ENCODE results near the gene GUSB. TPM values are rescaled to one million over a fixed set of nuclear protein-coding genes. Genes with fewer than 3 reads are reported as not detected.

GUSB gene
- polyA plus RNA-seq, 1 of the 3 experiments (the other 2 are of a cell fraction) = 96.9 TPM

DNA sequence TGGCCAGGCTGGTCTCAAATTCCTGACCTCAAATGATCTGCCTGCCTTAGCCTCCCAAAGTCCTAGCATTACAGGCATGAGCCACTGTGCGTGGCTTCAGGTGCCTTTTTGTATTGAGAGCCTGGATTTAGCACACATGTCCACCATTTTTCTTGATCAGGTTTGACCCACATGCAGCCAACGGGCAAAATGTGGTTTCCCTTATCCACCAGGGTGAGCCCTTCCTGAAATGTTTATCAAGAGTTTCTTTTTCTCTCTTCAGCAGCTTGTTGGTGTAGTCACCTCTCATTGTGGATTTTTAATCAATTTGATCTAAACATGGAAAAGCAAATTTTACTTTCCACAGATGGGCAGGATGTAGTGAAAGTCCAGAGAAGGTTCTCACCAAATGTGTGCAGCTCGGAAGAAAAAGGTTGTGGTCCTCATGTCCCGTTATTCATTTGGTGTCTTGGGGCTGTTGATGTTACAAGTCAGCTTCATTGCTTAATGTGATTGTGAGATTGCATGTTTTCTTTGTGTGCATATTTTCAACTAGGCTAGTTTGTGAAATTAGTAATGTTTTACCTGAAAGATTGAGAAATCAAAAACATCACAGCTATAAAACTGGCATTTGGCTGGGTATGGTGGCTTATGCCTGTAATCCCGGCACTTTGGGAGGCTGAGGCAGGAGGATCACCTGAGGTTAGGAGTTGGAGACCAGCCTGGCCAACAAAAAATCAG, 28.9 kb downstream of the GUSB start:
- no peak overlapping the region for H3K4me3 ChIP-seq (ENCODE audit: low read depth in 2 of 2, low read length in 1 of 2)
- no peaks in the 10 kb centered on the region for H3K9me2 ChIP-seq
- ChIA-PET POLR2A (no interaction called here), CTCF (interaction anchor here (0.6 kb wide), 1 partner anchor 167 kb away, joined by 3 read pairs; no protein-coding TSS in a partner anchor)
- H3K27ac ChIP-seq (ENCODE audit: low read depth in 2 of 2, low read length in 1 of 2) = no peak overlapping the region
- H3K4me2 ChIP-seq = no peak overlapping the region
- TF ChIP-seq TCF12 (IDR thresholded peaks at IDR 0.05) = no peak
- TF ChIP-seq, protein P1, sequence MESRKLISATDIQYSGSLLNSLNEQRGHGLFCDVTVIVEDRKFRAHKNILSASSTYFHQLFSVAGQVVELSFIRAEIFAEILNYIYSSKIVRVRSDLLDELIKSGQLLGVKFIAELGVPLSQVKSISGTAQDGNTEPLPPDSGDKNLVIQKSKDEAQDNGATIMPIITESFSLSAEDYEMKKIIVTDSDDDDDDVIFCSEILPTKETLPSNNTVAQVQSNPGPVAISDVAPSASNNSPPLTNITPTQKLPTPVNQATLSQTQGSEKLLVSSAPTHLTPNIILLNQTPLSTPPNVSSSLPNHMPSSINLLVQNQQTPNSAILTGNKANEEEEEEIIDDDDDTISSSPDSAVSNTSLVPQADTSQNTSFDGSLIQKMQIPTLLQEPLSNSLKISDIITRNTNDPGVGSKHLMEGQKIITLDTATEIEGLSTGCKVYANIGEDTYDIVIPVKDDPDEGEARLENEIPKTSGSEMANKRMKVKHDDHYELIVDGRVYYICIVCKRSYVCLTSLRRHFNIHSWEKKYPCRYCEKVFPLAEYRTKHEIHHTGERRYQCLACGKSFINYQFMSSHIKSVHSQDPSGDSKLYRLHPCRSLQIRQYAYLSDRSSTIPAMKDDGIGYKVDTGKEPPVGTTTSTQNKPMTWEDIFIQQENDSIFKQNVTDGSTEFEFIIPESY (IDR thresholded peaks at IDR 0.05; ENCODE audit: borderline replicate concordance, low read depth) = no peak
- H4K20me1 ChIP-seq (ENCODE audit: insufficient read depth) = no peaks in the 10 kb centered on the region
- no peak overlapping the region for H3K9ac ChIP-seq
- H3F3A ChIP-seq (replicated peaks; ENCODE audit: insufficient read depth) = no peaks in the 10 kb centered on the region
- H3K27me3 ChIP-seq (ENCODE audit: insufficient read depth) = no peaks in the 10 kb centered on the region
- H3K36me3 ChIP-seq (replicated peaks in 1 of 2; ENCODE audit: control insufficient read depth in 1 of 2, insufficient read depth in 2 of 2, low read length in 1 of 2) = peaks cover 29 to 30% of the 10 kb centered on the region in 2 experiments
- H2AFZ ChIP-seq (ENCODE audit: low read depth) = no peak overlapping the region
- 96% methylated on average over 5 of the region's 5 CpGs for WGBS (ENCODE audit: low lambda C conversion rate)
- no peak for DNase-seq
- H3K4me1 ChIP-seq (ENCODE audit: control insufficient read depth in 1 of 2, insufficient read depth in 2 of 2, low read depth in 1 of 2, low read length in 1 of 2) = no peaks in the 10 kb centered on the region
- H3K79me2 ChIP-seq (ENCODE audit: insufficient read depth) = 0 out of 2 replicates have a peak, but pooled peaks cover 3% of the 10 kb centered on the region
- H3K9me3 ChIP-seq = no peaks in the 10 kb centered on the region

DNA sequence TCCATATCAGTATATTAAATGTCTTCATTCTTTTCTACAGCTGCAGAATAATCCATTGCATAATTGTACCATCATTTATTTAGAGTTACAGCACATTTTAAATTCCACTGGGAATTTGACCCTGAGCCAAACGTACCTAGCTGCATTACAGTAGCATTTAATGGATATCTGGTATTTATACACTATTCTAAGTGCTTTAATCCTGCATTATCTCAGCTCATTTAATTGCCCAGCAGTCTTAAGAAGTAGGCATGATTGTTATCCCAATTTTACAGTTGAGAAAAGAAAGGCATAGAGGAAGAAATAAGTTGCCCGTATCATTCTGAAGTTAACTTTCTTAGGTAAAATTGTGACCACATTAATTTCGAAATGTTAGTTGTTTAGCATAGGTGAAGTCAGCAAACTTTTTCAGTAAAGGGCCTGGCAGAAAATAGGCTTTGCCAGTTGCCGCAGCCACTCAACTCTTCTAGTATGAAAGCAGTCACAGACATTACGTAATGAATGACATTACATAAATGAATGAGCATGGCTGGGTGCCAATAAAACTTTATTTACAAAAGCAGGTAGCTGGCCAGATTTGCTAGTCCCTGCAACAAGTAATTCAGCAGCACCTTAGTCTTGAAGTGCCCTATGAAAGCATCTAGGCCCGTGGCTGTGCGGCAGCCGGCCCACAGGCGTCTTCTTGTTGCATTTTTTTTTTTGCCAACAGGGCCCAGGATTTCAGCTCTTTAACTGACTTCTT, 30.0 kb downstream of the GUSB start:
- Histone ChIP-seq H3K36me3 (replicated peaks in 1 of 2; ENCODE audit: control insufficient read depth in 1 of 2, insufficient read depth in 2 of 2, low read length in 1 of 2) (peaks cover 25% of the 10 kb centered on the region in 2 experiments), H3K9me2 (no peaks in the 10 kb centered on the region)
- 91% methylated on average over 9 of the region's 9 CpGs for whole genome bisulfite sequencing (ENCODE audit: low lambda C conversion rate)

More for the DNA sequence above, 30.0 kb downstream of the GUSB start:
- H3K9me3 ChIP-seq = no peaks in the 10 kb centered on the region
- no peaks in the 10 kb centered on the region for H3K27me3 ChIP-seq (ENCODE audit: insufficient read depth)
- ChIA-PET POLR2A (interaction anchor here (0.9 kb wide), 1 partner anchor 541 kb away, joined by 4 read pairs; no protein-coding TSS in a partner anchor), CTCF (no interaction called here)
- H3K4me2 ChIP-seq = no peak overlapping the region
- H4K20me1 ChIP-seq (ENCODE audit: insufficient read depth) = no peaks in the 10 kb centered on the region
- H3K4me1 ChIP-seq (ENCODE audit: control insufficient read depth in 1 of 2, insufficient read depth in 2 of 2, low read depth in 1 of 2, low read length in 1 of 2) = no peaks in the 10 kb centered on the region
- 0 out of 2 replicates have a peak, but pooled peaks cover 3% of the 10 kb centered on the region for H3K79me2 ChIP-seq (ENCODE audit: insufficient read depth)
- no peaks in the 10 kb centered on the region for H3F3A ChIP-seq (replicated peaks; ENCODE audit: insufficient read depth)
- no peak for DNase-seq
- no peak overlapping the region for H3K27ac ChIP-seq (ENCODE audit: low read depth in 2 of 2, low read length in 1 of 2)
- H3K4me3 ChIP-seq (ENCODE audit: low read depth in 2 of 2, low read length in 1 of 2) = no peak overlapping the region
- H2AFZ ChIP-seq (ENCODE audit: low read depth) = no peak overlapping the region
- no peak overlapping the region for H3K9ac ChIP-seq
- TF ChIP-seq TAF1 (IDR thresholded peaks at IDR 0.05; ENCODE audit: borderline replicate concordance, low read depth, low read length) = no peak
- no peak for TF ChIP-seq EZH2phosphoT487 (IDR thresholded peaks at IDR 0.05; ENCODE audit: borderline replicate concordance, low read depth)
- TF ChIP-seq, protein P2, sequence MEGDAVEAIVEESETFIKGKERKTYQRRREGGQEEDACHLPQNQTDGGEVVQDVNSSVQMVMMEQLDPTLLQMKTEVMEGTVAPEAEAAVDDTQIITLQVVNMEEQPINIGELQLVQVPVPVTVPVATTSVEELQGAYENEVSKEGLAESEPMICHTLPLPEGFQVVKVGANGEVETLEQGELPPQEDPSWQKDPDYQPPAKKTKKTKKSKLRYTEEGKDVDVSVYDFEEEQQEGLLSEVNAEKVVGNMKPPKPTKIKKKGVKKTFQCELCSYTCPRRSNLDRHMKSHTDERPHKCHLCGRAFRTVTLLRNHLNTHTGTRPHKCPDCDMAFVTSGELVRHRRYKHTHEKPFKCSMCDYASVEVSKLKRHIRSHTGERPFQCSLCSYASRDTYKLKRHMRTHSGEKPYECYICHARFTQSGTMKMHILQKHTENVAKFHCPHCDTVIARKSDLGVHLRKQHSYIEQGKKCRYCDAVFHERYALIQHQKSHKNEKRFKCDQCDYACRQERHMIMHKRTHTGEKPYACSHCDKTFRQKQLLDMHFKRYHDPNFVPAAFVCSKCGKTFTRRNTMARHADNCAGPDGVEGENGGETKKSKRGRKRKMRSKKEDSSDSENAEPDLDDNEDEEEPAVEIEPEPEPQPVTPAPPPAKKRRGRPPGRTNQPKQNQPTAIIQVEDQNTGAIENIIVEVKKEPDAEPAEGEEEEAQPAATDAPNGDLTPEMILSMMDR (IDR thresholded peaks at IDR 0.05) = no peak
- TF ChIP-seq RFX5 (IDR thresholded peaks at IDR 0.05; ENCODE audit: low read length) = no peak
- no peak for TF ChIP-seq EP300 (IDR thresholded peaks at IDR 0.05; ENCODE audit: borderline replicate concordance in 1 of 2, low read depth in 1 of 2, low read length in 1 of 2)
- TF ChIP-seq TEAD4 (IDR thresholded peaks at IDR 0.05; ENCODE audit: borderline replicate concordance, insufficient read depth) = no peak
- TF ChIP-seq RAD21 (IDR thresholded peaks at IDR 0.05; ENCODE audit: low read length) = no peak
- no peak for TF ChIP-seq RCOR1 (IDR thresholded peaks at IDR 0.05; ENCODE audit: low read length)
- no peak for TF ChIP-seq JUND (IDR thresholded peaks at IDR 0.05)
- TF ChIP-seq SMC3 (IDR thresholded peaks at IDR 0.05; ENCODE audit: low read depth, low read length) = no peak
- no peak for TF ChIP-seq ELF1 (IDR thresholded peaks at IDR 0.05)
- TF ChIP-seq TCF12 (IDR thresholded peaks at IDR 0.05) = no peak
- no peak for TF ChIP-seq RXRA (IDR thresholded peaks at IDR 0.05; ENCODE audit: borderline replicate concordance, low read depth)
- TF ChIP-seq YY1 (IDR thresholded peaks at IDR 0.05; ENCODE audit: low read depth) = no peak
- no peak for TF ChIP-seq NRF1 (IDR thresholded peaks at IDR 0.05; ENCODE audit: low read depth, low read length)
